B cell (primary cell): ENCODE data around the gene LRRC75B.

ENCODE experiments used
- CTCF ChIP-seq: fragments of 200-600 bp; IDR thresholded peaks from one replicate; pipeline ENCODE4 v1.8.0; 2022; ENCODE audit warnings: antibody characterized with exemption, mild to moderate bottlenecking
- EZH2 ChIP-seq: IDR thresholded peaks from 2 replicates; pipeline ENCODE4 v1.6.1; 2012; ENCODE audit warnings: borderline replicate concordance, low read depth, mild to moderate bottlenecking, moderate library complexity, low read length; ENCODE audit not compliant: insufficient read depth, poor library complexity, severe bottlenecking

GRCh38 chr22:24592058-24592850 is 619 bp downstream of the LRRC75B start:
- TF ChIP-seq CTCF (no peak), EZH2 (no peak)
